ENCODE results near the gene NACC2. TPM values are rescaled to one million over a fixed set of nuclear protein-coding genes. Genes with fewer than 3 reads are reported as not detected.

The NACC2 gene
- total and polyA plus RNA-seq, 4 donors = 22.9 to 53.4 (median 32.1) TPM

- Histone ChIP-seq H3K9me3 (ENCODE audit: control insufficient read depth, insufficient read depth, low read length) (no peaks in the 10 kb centered on the region), H3K27me3 (ENCODE audit: control insufficient read depth, insufficient read depth, low read length) (no peaks in the 10 kb centered on the region), H3K4me1 (ENCODE audit: control insufficient read depth, insufficient read depth, low read length) (peaks cover 65% of the 10 kb centered on the region), H3K4me3 (ENCODE audit: low read depth, low read length) (no peak overlapping the region), H3K27ac (ENCODE audit: low read depth, low read length) (peak overlapping the region; percentile 64), H3K36me3 (ENCODE audit: control insufficient read depth, insufficient read depth, low read length) (peaks cover 22% of the 10 kb centered on the region)
- WGBS (ENCODE audit: insufficient coverage) = 49% methylated on average over 14 of the region's 16 CpGs
- DNase-seq (ENCODE audit: low read depth in 4 of 6, low spot score in 6 of 6) = no peak
These were observed 1.6 kb downstream of the NACC2 start for GRCh38 chr9:136093346-136093986.

GRCh38 chr9:136092741-136093140 is 2.3 kb downstream of the NACC2 start:
- H3K27ac ChIP-seq (ENCODE audit: low read depth, low read length) = no peak overlapping the region
- WGBS (ENCODE audit: insufficient coverage) = 78% methylated on average over 8 of the region's 9 CpGs
- H3K4me1 ChIP-seq (ENCODE audit: control insufficient read depth, insufficient read depth, low read length) = peaks cover 72% of the 10 kb centered on the region
- H3K27me3 ChIP-seq (ENCODE audit: control insufficient read depth, insufficient read depth, low read length) = no peaks in the 10 kb centered on the region
- DNase-seq (ENCODE audit: low read depth in 4 of 6, low spot score in 6 of 6) = no peak
- no peaks in the 10 kb centered on the region for H3K9me3 ChIP-seq (ENCODE audit: control insufficient read depth, insufficient read depth, low read length)
- peaks cover 22% of the 10 kb centered on the region for H3K36me3 ChIP-seq (ENCODE audit: control insufficient read depth, insufficient read depth, low read length)
- H3K4me3 ChIP-seq (ENCODE audit: low read depth, low read length) = no peak overlapping the region

- WGBS (ENCODE audit: insufficient coverage) = 90% methylated on average over 10 of the region's 10 CpGs
- no peak overlapping the region for H3K27ac ChIP-seq (ENCODE audit: low read depth, low read length)
These were observed 2.8 kb downstream of the NACC2 start for GRCh38 chr9:136092353-136092650.

DNA sequence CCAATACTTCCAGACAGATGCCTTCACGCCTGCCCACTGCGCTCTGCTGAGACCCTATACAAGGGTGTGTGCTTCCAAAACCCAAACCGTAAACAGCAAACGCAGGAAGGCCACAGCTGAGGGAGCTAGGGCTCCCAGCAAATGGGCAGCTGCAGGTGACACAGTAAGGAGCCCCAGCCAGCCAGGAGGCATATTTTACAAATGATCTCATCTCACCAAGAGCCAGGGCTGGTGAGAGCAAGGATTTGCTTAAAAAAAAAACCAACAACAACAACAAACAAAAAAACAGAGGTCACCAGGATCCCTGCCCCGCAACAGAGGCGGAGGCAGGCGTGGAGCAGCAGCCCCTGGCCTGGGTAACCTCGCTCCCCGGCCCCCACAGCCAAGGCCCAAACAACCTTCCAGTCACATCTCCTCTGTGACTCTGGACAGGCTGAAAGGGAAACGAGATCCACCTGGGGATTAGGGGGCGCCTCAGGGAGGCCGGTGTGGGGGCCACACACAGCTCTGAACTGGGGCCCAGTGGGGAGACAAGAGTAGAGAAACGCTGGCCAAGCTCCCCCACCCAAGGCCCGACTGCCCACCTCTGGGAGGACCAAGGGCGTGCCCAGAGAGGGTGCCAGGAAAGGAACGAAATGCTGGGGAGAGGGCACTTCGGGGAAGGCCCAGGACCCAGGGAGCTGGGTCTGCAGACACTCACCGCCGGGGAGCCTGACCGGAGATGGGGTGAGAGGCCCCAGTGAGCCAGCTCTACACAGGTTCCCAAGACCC is 3.3 kb downstream of the NACC2 start:
- Histone ChIP-seq H3K27ac (ENCODE audit: low read depth, low read length) (peak overlapping the region; percentile 59), H3K27me3 (ENCODE audit: control insufficient read depth, insufficient read depth, low read length) (no peaks in the 10 kb centered on the region), H3K4me3 (ENCODE audit: low read depth, low read length) (no peak overlapping the region), H3K4me1 (ENCODE audit: control insufficient read depth, insufficient read depth, low read length) (peaks cover 82% of the 10 kb centered on the region), H3K9me3 (ENCODE audit: control insufficient read depth, insufficient read depth, low read length) (no peaks in the 10 kb centered on the region), H3K36me3 (ENCODE audit: control insufficient read depth, insufficient read depth, low read length) (peaks cover 30% of the 10 kb centered on the region)
- no peak for DNase-seq (ENCODE audit: low read depth in 4 of 6, low spot score in 6 of 6)
- 83% methylated on average over 19 of the region's 20 CpGs for WGBS (ENCODE audit: insufficient coverage)

More at GRCh38 chr9:136092353-136092650, 2.8 kb downstream of the NACC2 start:
- peaks cover 76% of the 10 kb centered on the region for H3K4me1 ChIP-seq (ENCODE audit: control insufficient read depth, insufficient read depth, low read length)
- no peak overlapping the region for H3K4me3 ChIP-seq (ENCODE audit: low read depth, low read length)
- DNase-seq (ENCODE audit: low read depth in 4 of 6, low spot score in 6 of 6) = no peak
- no peaks in the 10 kb centered on the region for H3K9me3 ChIP-seq (ENCODE audit: control insufficient read depth, insufficient read depth, low read length)
- H3K27me3 ChIP-seq (ENCODE audit: control insufficient read depth, insufficient read depth, low read length) = no peaks in the 10 kb centered on the region
- H3K36me3 ChIP-seq (ENCODE audit: control insufficient read depth, insufficient read depth, low read length) = peaks cover 27% of the 10 kb centered on the region

- DNase-seq (ENCODE audit: low read depth in 4 of 6, low spot score in 6 of 6) = peak in 2 of 6 donors; percentile 24 to 63
- H3K27me3 ChIP-seq (ENCODE audit: control insufficient read depth, insufficient read depth, low read length) = no peaks in the 10 kb centered on the region
These were observed 4.1 kb downstream of the NACC2 start for GRCh38 chr9:136090768-136091581.

GRCh38 chr9:136090056-136090735 is 4.9 kb downstream of the NACC2 start:
- WGBS (ENCODE audit: insufficient coverage) = 40% methylated on average over 1 of the region's 9 CpGs
- Histone ChIP-seq H3K36me3 (ENCODE audit: control insufficient read depth, insufficient read depth, low read length) (peaks cover 33% of the 10 kb centered on the region), H3K4me3 (ENCODE audit: low read depth, low read length) (no peak overlapping the region), H3K27ac (ENCODE audit: low read depth, low read length) (peak overlapping the region; percentile 59), H3K27me3 (ENCODE audit: control insufficient read depth, insufficient read depth, low read length) (no peaks in the 10 kb centered on the region), H3K4me1 (ENCODE audit: control insufficient read depth, insufficient read depth, low read length) (peaks cover 90% of the 10 kb centered on the region), H3K9me3 (ENCODE audit: control insufficient read depth, insufficient read depth, low read length) (no peaks in the 10 kb centered on the region)
- DNase-seq (ENCODE audit: low read depth in 4 of 6, low spot score in 6 of 6) = no peak

More at GRCh38 chr9:136090768-136091581, 4.1 kb downstream of the NACC2 start:
- no peaks in the 10 kb centered on the region for H3K9me3 ChIP-seq (ENCODE audit: control insufficient read depth, insufficient read depth, low read length)
- H3K36me3 ChIP-seq (ENCODE audit: control insufficient read depth, insufficient read depth, low read length) = peaks cover 33% of the 10 kb centered on the region
- H3K4me1 ChIP-seq (ENCODE audit: control insufficient read depth, insufficient read depth, low read length) = peaks cover 86% of the 10 kb centered on the region
- no peak overlapping the region for H3K4me3 ChIP-seq (ENCODE audit: low read depth, low read length)
- WGBS (ENCODE audit: insufficient coverage) = 56% methylated on average over 16 of the region's 22 CpGs
- peak overlapping the region; percentile 59 for H3K27ac ChIP-seq (ENCODE audit: low read depth, low read length)

DNA sequence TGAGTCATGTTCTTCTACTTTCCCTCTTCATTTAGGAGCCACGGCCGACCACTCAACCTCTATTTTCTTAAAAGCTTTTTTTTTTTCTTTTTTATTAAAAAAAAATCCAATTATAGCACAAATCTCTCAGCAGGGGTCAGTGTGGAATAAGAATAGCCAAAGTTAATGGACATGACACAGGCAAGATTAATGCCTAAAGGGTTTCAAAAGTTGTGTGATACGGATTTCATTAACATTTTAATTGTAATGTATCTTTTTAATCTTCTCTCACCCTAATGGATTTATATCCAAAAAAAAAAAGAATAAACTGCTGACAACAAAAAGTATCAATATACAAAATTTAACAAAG is 5.4 kb downstream of the NACC2 start:
- Histone ChIP-seq H3K4me3 (ENCODE audit: low read depth, low read length) (no peak overlapping the region), H3K27ac (ENCODE audit: low read depth, low read length) (no peak overlapping the region), H3K27me3 (ENCODE audit: control insufficient read depth, insufficient read depth, low read length) (no peaks in the 10 kb centered on the region), H3K4me1 (ENCODE audit: control insufficient read depth, insufficient read depth, low read length) (peaks cover 91% of the 10 kb centered on the region), H3K36me3 (ENCODE audit: control insufficient read depth, insufficient read depth, low read length) (peaks cover 33% of the 10 kb centered on the region), H3K9me3 (ENCODE audit: control insufficient read depth, insufficient read depth, low read length) (no peaks in the 10 kb centered on the region)
- peak in 1 of 6 donors; percentile 70 for DNase-seq (ENCODE audit: low read depth in 4 of 6, low spot score in 6 of 6)
- no CpG with 5 or more reads among the region's 3 CpGs for WGBS (ENCODE audit: insufficient coverage)

DNA sequence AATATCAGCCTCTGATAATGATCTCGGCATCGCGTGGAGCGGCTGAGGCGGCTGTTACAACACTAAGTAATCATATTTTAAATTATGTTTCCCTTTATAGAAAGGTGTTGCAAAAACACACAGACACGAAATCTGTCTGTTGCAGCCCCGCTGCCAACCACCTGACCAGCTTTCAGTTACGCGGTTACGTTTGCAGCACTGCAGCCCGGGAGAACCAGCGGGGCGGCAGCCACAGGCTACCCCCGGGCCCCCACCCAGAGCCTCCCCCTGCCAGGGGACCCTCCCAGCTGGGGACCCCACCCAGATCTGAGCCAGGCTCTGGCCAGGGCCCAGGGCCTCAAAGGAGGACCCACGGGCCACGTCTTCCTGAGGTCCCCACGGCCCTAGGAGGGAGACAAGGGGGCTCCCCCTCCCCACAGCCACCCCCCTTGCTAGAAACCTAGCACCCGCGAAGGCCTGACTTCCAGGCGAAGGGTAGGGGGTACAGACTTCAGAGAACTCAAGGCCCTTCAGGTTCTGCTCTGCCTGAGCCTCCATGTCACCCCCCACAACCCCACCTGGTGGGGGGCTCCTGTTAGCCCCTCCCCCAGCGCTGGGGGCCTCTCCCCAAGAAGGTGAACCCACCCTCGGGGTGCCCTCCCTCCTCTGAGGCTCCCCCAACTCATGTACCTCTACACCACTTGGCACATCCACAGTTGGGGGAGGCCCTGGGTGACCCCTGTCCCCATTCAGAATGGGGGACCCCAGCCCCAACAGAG is 6.0 kb downstream of the NACC2 start:
- peak in 2 of 6 donors; percentile 56 to 77 for DNase-seq (ENCODE audit: low read depth in 4 of 6, low spot score in 6 of 6)
- no peaks in the 10 kb centered on the region for H3K27me3 ChIP-seq (ENCODE audit: control insufficient read depth, insufficient read depth, low read length)
- WGBS (ENCODE audit: insufficient coverage) = 54% methylated on average over 16 of the region's 22 CpGs
- no peak overlapping the region for H3K27ac ChIP-seq (ENCODE audit: low read depth, low read length)
- peaks cover 36% of the 10 kb centered on the region for H3K36me3 ChIP-seq (ENCODE audit: control insufficient read depth, insufficient read depth, low read length)
- no peaks in the 10 kb centered on the region for H3K9me3 ChIP-seq (ENCODE audit: control insufficient read depth, insufficient read depth, low read length)
- H3K4me3 ChIP-seq (ENCODE audit: low read depth, low read length) = no peak overlapping the region
- H3K4me1 ChIP-seq (ENCODE audit: control insufficient read depth, insufficient read depth, low read length) = peaks cover 88% of the 10 kb centered on the region

DNA sequence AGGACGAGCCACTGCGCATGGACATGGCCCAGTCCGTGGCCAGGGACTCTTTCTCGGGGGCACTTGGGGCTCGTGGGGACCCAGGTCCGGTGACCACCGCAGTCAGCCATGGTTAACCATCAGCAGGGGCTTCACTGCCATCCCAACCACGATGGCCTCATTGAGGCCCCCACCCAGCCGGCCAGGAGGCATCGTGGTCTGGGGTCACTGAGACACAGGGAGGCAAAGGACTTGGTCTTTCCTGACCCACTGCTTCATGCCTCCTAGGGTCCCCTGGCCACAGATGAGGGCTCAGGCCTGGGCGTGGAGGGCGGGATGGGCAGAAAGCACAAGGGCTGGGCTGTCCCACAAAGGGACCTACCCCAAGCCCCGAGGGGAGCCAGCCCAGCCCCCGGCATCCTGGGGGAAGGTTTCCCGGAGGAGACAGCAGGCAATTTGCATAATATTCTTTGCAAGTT is 6.6 kb downstream of the NACC2 start:
- no peak for DNase-seq (ENCODE audit: low read depth in 4 of 6, low spot score in 6 of 6)
- 80% methylated on average over 14 of the region's 15 CpGs for WGBS (ENCODE audit: insufficient coverage)
- H3K36me3 ChIP-seq (ENCODE audit: control insufficient read depth, insufficient read depth, low read length) = peaks cover 35% of the 10 kb centered on the region
- no peaks in the 10 kb centered on the region for H3K9me3 ChIP-seq (ENCODE audit: control insufficient read depth, insufficient read depth, low read length)
- peaks cover 82% of the 10 kb centered on the region for H3K4me1 ChIP-seq (ENCODE audit: control insufficient read depth, insufficient read depth, low read length)
- H3K27ac ChIP-seq (ENCODE audit: low read depth, low read length) = no peak overlapping the region
- no peaks in the 10 kb centered on the region for H3K27me3 ChIP-seq (ENCODE audit: control insufficient read depth, insufficient read depth, low read length)
- no peak overlapping the region for H3K4me3 ChIP-seq (ENCODE audit: low read depth, low read length)
